ENCODE measurements around the gene ST6GAL1.
A peak's percentile ranks its signal among the peaks of the same experiment; 100 is the strongest.
"Not testable (repeated sequence)": the region's sequence is repeated elsewhere in the genome, so short reads cannot be mapped to it uniquely, and the experiment has no call there.

The ST6GAL1 gene

DNA sequence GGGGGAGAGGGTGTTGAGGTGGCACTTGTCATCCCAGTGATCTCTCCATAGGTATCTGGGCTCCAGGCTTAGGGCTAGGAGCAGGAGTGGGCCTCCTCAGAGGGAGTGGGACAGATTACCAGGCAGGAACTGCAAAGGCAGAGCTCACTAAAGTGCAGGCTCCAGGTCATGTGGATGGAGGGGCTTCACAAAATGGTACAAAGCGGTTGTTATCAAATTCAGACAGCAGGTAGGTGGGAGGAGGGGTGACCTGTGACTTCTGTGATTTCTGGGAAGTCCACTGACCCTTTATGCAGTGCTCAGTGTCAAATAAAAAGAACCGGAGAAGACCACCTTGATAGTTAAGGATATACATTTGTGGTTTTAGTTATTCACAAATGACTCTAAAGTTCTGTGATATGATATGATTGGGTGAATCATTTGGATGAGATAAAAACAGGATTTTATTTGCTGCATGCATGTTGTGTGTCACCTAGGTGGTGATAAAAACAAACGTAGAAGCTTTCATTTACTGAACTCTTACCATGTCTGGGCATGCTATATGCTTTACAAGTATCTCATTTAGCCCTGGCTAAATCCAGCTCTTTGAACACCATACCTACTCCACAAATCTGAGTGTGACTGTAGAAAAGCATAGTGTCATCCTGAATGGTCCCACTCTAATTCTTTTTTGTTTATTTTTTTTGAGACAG lies 20.2 kb downstream of the ST6GAL1 start:
- H2AFZ ChIP-seq (ENCODE audit: insufficient read depth, low read length, poor library complexity), result no peak overlapping the region
- H2BK5ac ChIP-seq (ENCODE audit: low read depth, low read length, poor library complexity), result no peak overlapping the region
- WGBS (ENCODE audit: extremely low coverage, insufficient coverage, insufficient read length), result no CpG with 5 or more reads among the region's 3 CpGs
- H2BK12ac ChIP-seq (ENCODE audit: low read length), result no peak overlapping the region
- H3K79me2 ChIP-seq (ENCODE audit: control insufficient read depth, insufficient read depth, low read length, poor library complexity), result no peaks in the 10 kb centered on the region
- H3K27me3 ChIP-seq (ENCODE audit: insufficient read depth, low read length), result no peaks in the 10 kb centered on the region
- H4K91ac ChIP-seq (ENCODE audit: low read depth, low read length), result no peak overlapping the region
- no peak overlapping the region for H3K4ac ChIP-seq (ENCODE audit: low read depth, low read length)
- H2BK120ac ChIP-seq (ENCODE audit: insufficient read depth, low read length, poor library complexity), result no peak overlapping the region
- no peak overlapping the region for H3K18ac ChIP-seq (ENCODE audit: low read length)
- H3K9me3 ChIP-seq (ENCODE audit: insufficient read depth, low read depth, low read length), result no peaks in the 10 kb centered on the region
- H3K14ac ChIP-seq (ENCODE audit: low read length), result no peak overlapping the region
- H4K12ac ChIP-seq (ENCODE audit: low read depth, low read length), result no peak overlapping the region
- no peaks in the 10 kb centered on the region for H3K36me3 ChIP-seq (ENCODE audit: control insufficient read depth in 1 of 2, insufficient read depth in 2 of 2, low read length in 2 of 2)
- no peak overlapping the region for H3K23ac ChIP-seq (ENCODE audit: low read length)
- H3K4me1 ChIP-seq (ENCODE audit: control insufficient read depth in 1 of 2, insufficient read depth in 2 of 2, low read length in 2 of 2), result peaks cover 2 to 16% of the 10 kb centered on the region in 2 experiments
- DNase-seq, result no peak
- H3K27ac ChIP-seq (ENCODE audit: low read depth, low read length), result no peak overlapping the region
- no peak overlapping the region for H2AK5ac ChIP-seq (ENCODE audit: low read length)
- no peak overlapping the region for H3K4me2 ChIP-seq (ENCODE audit: low read length)
- H3K4me3 ChIP-seq (ENCODE audit: low read depth, low read length), result no peak overlapping the region
- no peaks in the 10 kb centered on the region for H3K79me1 ChIP-seq (ENCODE audit: low read length)
- H3K9ac ChIP-seq (ENCODE audit: low read length), result no peak overlapping the region
- no peak overlapping the region for H4K8ac ChIP-seq (ENCODE audit: low read depth, low read length)

DNA sequence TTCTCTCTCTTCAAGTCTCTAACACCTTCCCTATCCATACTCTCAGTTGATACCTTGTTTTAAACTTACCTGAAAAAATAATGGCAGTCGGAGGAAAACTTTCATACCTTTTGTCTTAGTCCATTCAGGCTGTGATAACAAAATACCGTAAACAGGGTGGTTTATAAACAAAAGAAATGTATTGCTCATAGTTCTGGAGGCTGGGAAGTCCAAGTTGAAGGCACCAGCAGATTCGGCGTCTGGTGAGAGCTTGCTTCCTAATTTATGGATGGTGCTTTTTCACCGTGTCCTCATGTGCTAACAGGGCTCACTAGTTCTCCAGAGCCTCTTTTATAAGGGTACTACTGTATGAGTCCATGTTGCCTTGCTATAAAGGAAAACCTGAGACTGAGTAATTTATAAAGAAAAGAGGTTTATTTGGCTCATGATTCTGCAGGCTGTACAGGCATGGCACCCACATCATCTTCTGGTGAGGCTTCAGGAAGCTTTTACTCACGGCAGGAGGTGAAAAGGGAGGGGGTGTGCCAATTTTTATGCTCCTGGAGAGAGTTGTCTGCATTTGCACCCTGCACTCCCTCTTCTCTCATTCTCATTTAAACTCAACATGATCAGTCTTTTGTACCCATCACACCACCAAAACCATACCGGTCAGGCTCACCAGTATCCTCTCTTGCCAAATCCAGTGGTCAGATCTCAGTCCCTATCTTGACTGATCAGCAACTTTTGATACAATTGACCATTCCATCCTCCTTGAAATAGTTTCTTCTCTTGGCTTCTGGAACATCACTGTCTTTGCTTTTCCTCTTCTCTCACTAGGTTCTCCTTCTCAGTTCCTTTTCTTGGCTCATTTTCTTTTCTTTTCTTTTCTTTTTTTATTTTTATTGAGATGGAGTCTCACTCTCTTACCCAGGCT lies 21.6 kb downstream of the ST6GAL1 start:
- no peak overlapping the region for H3K4ac ChIP-seq (ENCODE audit: low read depth, low read length)
- peak; percentile 55 to 69 for DNase-seq
- no peak overlapping the region for H2BK120ac ChIP-seq (ENCODE audit: insufficient read depth, low read length, poor library complexity)
- H3K18ac ChIP-seq (ENCODE audit: low read length), result no peak overlapping the region
- no peak overlapping the region for H3K4me2 ChIP-seq (ENCODE audit: low read length)
- no peak overlapping the region for H4K12ac ChIP-seq (ENCODE audit: low read depth, low read length)
- H3K23ac ChIP-seq (ENCODE audit: low read length), result no peak overlapping the region
- peaks cover 2 to 15% of the 10 kb centered on the region in 2 experiments for H3K4me1 ChIP-seq (ENCODE audit: control insufficient read depth in 1 of 2, insufficient read depth in 2 of 2, low read length in 2 of 2)
- H3K9ac ChIP-seq (ENCODE audit: low read length), result no peak overlapping the region
- no peaks in the 10 kb centered on the region for H3K79me1 ChIP-seq (ENCODE audit: low read length)
- no peaks in the 10 kb centered on the region for H3K9me3 ChIP-seq (ENCODE audit: insufficient read depth, low read depth, low read length)
- H4K8ac ChIP-seq (ENCODE audit: low read depth, low read length), result no peak overlapping the region
- no peaks in the 10 kb centered on the region for H3K36me3 ChIP-seq (ENCODE audit: control insufficient read depth in 1 of 2, insufficient read depth in 2 of 2, low read length in 2 of 2)
- H3K14ac ChIP-seq (ENCODE audit: low read length), result no peak overlapping the region
- H2AFZ ChIP-seq (ENCODE audit: insufficient read depth, low read length, poor library complexity), result no peak overlapping the region
- H4K91ac ChIP-seq (ENCODE audit: low read depth, low read length), result no peak overlapping the region
- no peak overlapping the region for H2BK5ac ChIP-seq (ENCODE audit: low read depth, low read length, poor library complexity)
- WGBS (ENCODE audit: extremely low coverage, insufficient coverage, insufficient read length), result no CpG with 5 or more reads among the region's 7 CpGs
- no peak overlapping the region for H2BK12ac ChIP-seq (ENCODE audit: low read length)
- no peak overlapping the region for H3K27ac ChIP-seq (ENCODE audit: low read depth, low read length)
- H2AK5ac ChIP-seq (ENCODE audit: low read length), result no peak overlapping the region
- H3K4me3 ChIP-seq (ENCODE audit: low read depth, low read length), result no peak overlapping the region
- no peaks in the 10 kb centered on the region for H3K79me2 ChIP-seq (ENCODE audit: control insufficient read depth, insufficient read depth, low read length, poor library complexity)
- no peaks in the 10 kb centered on the region for H3K27me3 ChIP-seq (ENCODE audit: insufficient read depth, low read length)

DNA sequence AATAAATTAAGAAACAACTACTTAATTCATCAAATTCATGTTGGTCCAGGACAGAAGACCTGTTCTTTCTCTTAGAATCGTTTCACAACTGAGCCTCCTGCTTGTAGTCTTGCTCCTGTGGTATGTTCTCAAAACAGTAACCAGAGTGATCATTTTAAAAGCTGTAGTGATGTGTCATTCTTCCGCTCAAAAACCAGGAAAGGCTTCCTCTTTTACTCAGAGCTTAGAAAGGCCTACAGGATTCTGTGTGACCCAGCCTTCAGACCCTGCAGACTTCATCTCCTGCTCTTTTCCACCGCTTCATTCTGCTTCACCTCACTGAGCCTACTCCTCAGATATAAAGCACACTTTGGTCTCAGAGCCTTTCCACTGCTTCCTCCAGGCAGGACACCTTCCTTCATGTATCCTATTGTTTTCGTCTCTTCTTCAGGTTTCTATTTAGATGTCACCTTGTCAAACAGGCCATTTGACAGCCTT lies 22.7 kb downstream of the ST6GAL1 start:
- Histone ChIP-seq H4K12ac (ENCODE audit: low read depth, low read length) (no peak overlapping the region), H3K79me2 (ENCODE audit: control insufficient read depth, insufficient read depth, low read length, poor library complexity) (no peaks in the 10 kb centered on the region), H3K4me2 (ENCODE audit: low read length) (no peak overlapping the region), H4K91ac (ENCODE audit: low read depth, low read length) (no peak overlapping the region), H3K27me3 (ENCODE audit: insufficient read depth, low read length) (no peaks in the 10 kb centered on the region), H3K27ac (ENCODE audit: low read depth, low read length) (no peak overlapping the region), H2BK12ac (ENCODE audit: low read length) (no peak overlapping the region), H2AFZ (ENCODE audit: insufficient read depth, low read length, poor library complexity) (no peak overlapping the region), H2BK120ac (ENCODE audit: insufficient read depth, low read length, poor library complexity) (no peak overlapping the region), H3K4me1 (ENCODE audit: control insufficient read depth in 1 of 2, insufficient read depth in 2 of 2, low read length in 2 of 2) (peaks cover under 1 to 8% of the 10 kb centered on the region in 2 experiments), H3K9me3 (ENCODE audit: insufficient read depth, low read depth, low read length) (no peaks in the 10 kb centered on the region), H3K36me3 (ENCODE audit: control insufficient read depth in 1 of 2, insufficient read depth in 2 of 2, low read length in 2 of 2) (no peaks in the 10 kb centered on the region), H3K14ac (ENCODE audit: low read length) (no peak overlapping the region), H3K4ac (ENCODE audit: low read depth, low read length) (no peak overlapping the region), H3K79me1 (ENCODE audit: low read length) (no peaks in the 10 kb centered on the region), H3K9ac (ENCODE audit: low read length) (no peak overlapping the region), H3K4me3 (ENCODE audit: low read depth, low read length) (no peak overlapping the region), H2BK5ac (ENCODE audit: low read depth, low read length, poor library complexity) (no peak overlapping the region), H3K23ac (ENCODE audit: low read length) (no peak overlapping the region), H3K18ac (ENCODE audit: low read length) (no peak overlapping the region), H4K8ac (ENCODE audit: low read depth, low read length) (no peak overlapping the region), H2AK5ac (ENCODE audit: low read length) (no peak overlapping the region)
- WGBS (ENCODE audit: extremely low coverage, insufficient coverage, insufficient read length), result no CpG with 5 or more reads among the region's 4 CpGs
- peak; percentile 28 to 54 for DNase-seq

DNA sequence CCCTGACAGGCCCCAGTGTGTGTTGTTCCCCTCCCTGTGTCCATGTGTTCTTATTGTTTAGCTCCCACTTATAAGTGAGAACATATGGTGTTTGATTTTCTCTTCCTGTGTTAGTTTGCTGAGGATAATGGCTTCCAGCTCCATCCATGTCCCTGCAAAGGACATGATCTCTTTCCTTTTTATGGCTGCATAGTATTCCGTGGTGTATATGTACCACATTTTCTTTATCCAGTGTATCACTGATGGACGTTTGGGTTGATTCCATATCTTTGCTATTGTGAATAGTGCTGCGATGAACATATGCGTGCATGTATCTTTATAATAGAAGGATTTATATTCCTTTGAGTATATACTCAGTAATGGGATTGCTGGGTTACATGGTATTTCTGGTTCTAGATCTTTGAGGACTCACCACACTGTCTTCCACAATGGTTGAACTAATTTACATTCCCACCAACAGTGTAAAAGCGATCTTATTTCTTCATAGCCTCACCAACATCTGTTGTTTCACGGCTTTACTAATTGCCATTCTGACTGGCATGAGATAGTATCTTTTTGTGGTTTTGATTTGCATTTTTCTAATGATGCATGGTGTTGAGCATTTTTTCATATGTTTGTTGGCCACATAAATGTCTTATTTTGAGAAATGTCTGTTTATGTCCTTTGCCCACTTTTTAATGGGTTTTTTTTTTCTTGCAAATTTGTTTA lies 23.8 kb downstream of the ST6GAL1 start:
- H3K23ac ChIP-seq (ENCODE audit: low read length); H2AK5ac ChIP-seq (ENCODE audit: low read length); H2BK12ac ChIP-seq (ENCODE audit: low read length); DNase-seq; H3K9ac ChIP-seq (ENCODE audit: low read length); H3K4me2 ChIP-seq (ENCODE audit: low read length); H3K27me3 ChIP-seq (ENCODE audit: insufficient read depth, low read length); H3K4me3 ChIP-seq (ENCODE audit: low read depth, low read length); H2AFZ ChIP-seq (ENCODE audit: insufficient read depth, low read length, poor library complexity); H3K4ac ChIP-seq (ENCODE audit: low read depth, low read length); H3K4me1 ChIP-seq (ENCODE audit: control insufficient read depth in 1 of 2, insufficient read depth in 2 of 2, low read length in 2 of 2); H4K91ac ChIP-seq (ENCODE audit: low read depth, low read length); H3K27ac ChIP-seq (ENCODE audit: low read depth, low read length); H3K79me2 ChIP-seq (ENCODE audit: control insufficient read depth, insufficient read depth, low read length, poor library complexity); H2BK5ac ChIP-seq (ENCODE audit: low read depth, low read length, poor library complexity); H2BK120ac ChIP-seq (ENCODE audit: insufficient read depth, low read length, poor library complexity); H3K14ac ChIP-seq (ENCODE audit: low read length); H3K36me3 ChIP-seq (ENCODE audit: control insufficient read depth in 1 of 2, insufficient read depth in 2 of 2, low read length in 2 of 2); H4K8ac ChIP-seq (ENCODE audit: low read depth, low read length); H4K12ac ChIP-seq (ENCODE audit: low read depth, low read length); H3K9me3 ChIP-seq (ENCODE audit: insufficient read depth, low read depth, low read length); H3K18ac ChIP-seq (ENCODE audit: low read length); H3K79me1 ChIP-seq (ENCODE audit: low read length): not testable (repeated sequence)
- WGBS (ENCODE audit: extremely low coverage, insufficient coverage, insufficient read length), result no CpG with 5 or more reads among the region's 6 CpGs
